IMR-90 (cell line): ENCODE measurements around the gene PAX1. TPM values are rescaled to one million over a fixed set of nuclear protein-coding genes. Genes with fewer than 3 reads are reported as not detected.

ENCODE experiments used
- ATAC-seq: fragments of 200-7000 bp; cut with Tn5 transposase; 2 replicates; pipeline ENCODE4 v1.9.1; 2020; ENCODE audit warnings: low read depth, mild to moderate bottlenecking, moderate library complexity
- BruUV-seq: library from RNA; stranded (reverse); fragments of 400-500 nt; replicated peaks from 2 replicates; lab custom pipeline; 2021; lab: Mats Ljungman, UMichigan
- CTCF ChIA-PET: fragments of 300-600 bp; formaldehyde crosslinking; extraction: SDS; loops from one replicate; lab custom pipeline; 2021; ENCODE audit warnings: antibody characterized with exemption; lab: Yijun Ruan, JAX
- POLR2A ChIA-PET: fragments of 300-600 bp; sonication (Branson Sonifier 250); formaldehyde crosslinking; loops from one replicate; lab custom pipeline; 2022; ENCODE audit warnings: antibody characterized with exemption; ENCODE audit not compliant: unreplicated experiment; lab: Charles Lee
- DNase-seq: peaks from one replicate; pipeline ENCODE4 v3.0.0; 2013
- H2AFZ ChIP-seq: replicated peaks from 2 replicates; pipeline ENCODE3; 2013; ENCODE audit warnings: low read length, mild to moderate bottlenecking; ENCODE audit not compliant: poor library complexity
- H2AK5ac ChIP-seq: 2 replicates; pipeline ENCODE4 v1.6.1; 2013; ENCODE audit warnings: low read depth, low read length, inconsistent platforms
- H2AK9ac ChIP-seq: replicated peaks from 2 replicates; pipeline ENCODE3; 2013; ENCODE audit warnings: mild to moderate bottlenecking, low read depth, low read length, moderate library complexity; ENCODE audit not compliant: poor library complexity
- H2BK120ac ChIP-seq: 2 replicates; pipeline ENCODE4 v1.6.1; 2013; ENCODE audit warnings: low read depth, low read length, inconsistent platforms
- H2BK15ac ChIP-seq: 3 replicates; pipeline ENCODE4 v1.6.1; 2013; ENCODE audit warnings: low read depth, low read length, inconsistent platforms
- H2BK20ac ChIP-seq: 2 replicates; pipeline ENCODE4 v1.6.1; 2013; ENCODE audit warnings: low read depth, mild to moderate bottlenecking, inconsistent platforms, low read length, moderate library complexity
- H2BK5ac ChIP-seq: 2 replicates; pipeline ENCODE4 v1.6.1; 2013; ENCODE audit warnings: mild to moderate bottlenecking, low read depth, low read length, inconsistent platforms; ENCODE audit not compliant: poor library complexity, severe bottlenecking
- H3K14ac ChIP-seq: replicated peaks from 2 replicates; pipeline ENCODE4 v1.6.1; 2013; ENCODE audit warnings: low read depth, low read length, inconsistent platforms
- H3K18ac ChIP-seq: 2 replicates; pipeline ENCODE4 v1.6.1; 2013; ENCODE audit warnings: low read depth, low read length, control low read depth
- H3K23ac ChIP-seq: 2 replicates; pipeline ENCODE4 v1.6.1; 2013; ENCODE audit warnings: low read depth, low read length, inconsistent platforms
- H3K27ac ChIP-seq: 2 replicates; pipeline ENCODE4 v1.5.1; 2013; ENCODE audit warnings: mild to moderate bottlenecking, control low read depth, low read length; ENCODE audit not compliant: insufficient read depth
- H3K27me3 ChIP-seq: 2 replicates; pipeline ENCODE4 v1.6.1; 2013; ENCODE audit warnings: low read length; ENCODE audit not compliant: control insufficient read depth, insufficient read depth
- H3K36me3 ChIP-seq: 2 replicates; pipeline ENCODE4 v1.6.1; 2013; ENCODE audit warnings: low read length, mixed read lengths; ENCODE audit not compliant: control insufficient read depth, insufficient read depth
- H3K4ac ChIP-seq: 2 replicates; pipeline ENCODE4 v1.6.1; 2013; ENCODE audit warnings: low read depth, low read length, inconsistent platforms
- H3K4me1 ChIP-seq: 2 replicates; pipeline ENCODE4 v1.6.1; 2013; ENCODE audit warnings: low read length, mixed read lengths; ENCODE audit not compliant: control insufficient read depth, insufficient read depth
- H3K4me2 ChIP-seq: 2 replicates; pipeline ENCODE4 v1.6.1; 2013; ENCODE audit warnings: low read depth, mild to moderate bottlenecking, control low read depth, low read length, moderate library complexity
- H3K4me3 ChIP-seq: 2 replicates; pipeline ENCODE4 v1.5.1; 2013; ENCODE audit warnings: low read depth, mild to moderate bottlenecking, control low read depth, low read length, moderate library complexity; ENCODE audit not compliant: insufficient read depth
- H3K56ac ChIP-seq: 2 replicates; pipeline ENCODE4 v1.6.1; 2013; ENCODE audit warnings: low read length, inconsistent platforms; ENCODE audit not compliant: insufficient read depth; ENCODE audit errors: extremely low read depth
- H3K79me1 ChIP-seq, 2 experiments: 2 replicates each; pipeline ENCODE4 v1.6.1; 2013; ENCODE audit warnings: low read length in 2 of 2, inconsistent platforms in 1 of 2, low read depth in 1 of 2
- H3K9ac ChIP-seq: 2 replicates; pipeline ENCODE4 v1.6.1; 2013; ENCODE audit warnings: low read depth, low read length, control low read depth
- H3K9me1 ChIP-seq: 2 replicates; pipeline ENCODE4 v1.6.1; 2013; ENCODE audit warnings: low read length, inconsistent platforms; ENCODE audit not compliant: insufficient read depth
- H3K9me3 ChIP-seq: 2 replicates; pipeline ENCODE4 v1.6.1; 2013; ENCODE audit warnings: low read length; ENCODE audit not compliant: control insufficient read depth, insufficient read depth
- H4K20me1 ChIP-seq: 2 replicates; pipeline ENCODE4 v1.6.1; 2013; ENCODE audit warnings: low read length, inconsistent platforms; ENCODE audit not compliant: insufficient read depth
- H4K5ac ChIP-seq: 2 replicates; pipeline ENCODE4 v1.6.1; 2013; ENCODE audit warnings: mild to moderate bottlenecking, low read depth, low read length, control low read depth
- H4K8ac ChIP-seq, 2 experiments: 2 replicates each; pipeline ENCODE4 v1.6.1; 2013; ENCODE audit warnings: low read depth in 2 of 2, low read length in 2 of 2, control low read depth in 1 of 2, inconsistent platforms in 1 of 2
- H4K91ac ChIP-seq: 2 replicates; pipeline ENCODE4 v1.6.1; 2013; ENCODE audit warnings: low read depth, low read length, inconsistent platforms; ENCODE audit not compliant: insufficient read depth
- BHLHE40 ChIP-seq: fragments of 150-350 bp; IDR thresholded peaks from 2 replicates; pipeline ENCODE4 v1.6.1; 2016; ENCODE audit warnings: mild to moderate bottlenecking, low read depth, low read length
- CEBPB ChIP-seq: IDR thresholded peaks from 2 replicates; pipeline ENCODE4 v1.6.1; 2012; ENCODE audit warnings: low read depth, low read length, improper control_type of control experiment
- CHD1 ChIP-seq: IDR thresholded peaks from 2 replicates; pipeline ENCODE4 v1.6.1; 2012; ENCODE audit warnings: low read depth, low read length, improper control_type of control experiment
- FOS ChIP-seq: fragments of 150-350 bp; IDR thresholded peaks from 2 replicates; pipeline ENCODE4 v1.6.1; 2016; ENCODE audit warnings: low read depth, low read length
- MAFK ChIP-seq: IDR thresholded peaks from 2 replicates; pipeline ENCODE4 v1.6.1; 2012; ENCODE audit warnings: low read depth, low read length, improper control_type of control experiment
- MAZ ChIP-seq: IDR thresholded peaks from 2 replicates; pipeline ENCODE4 v1.6.1; 2012; ENCODE audit warnings: low read depth, mild to moderate bottlenecking, low read length, improper control_type of control experiment, moderate library complexity, borderline replicate concordance
- MXI1 ChIP-seq: IDR thresholded peaks from 2 replicates; pipeline ENCODE4 v1.6.1; 2012; ENCODE audit warnings: low read depth, mild to moderate bottlenecking, low read length, moderate library complexity, borderline replicate concordance
- NFE2L2 ChIP-seq: fragments of 150-350 bp; IDR thresholded peaks from 2 replicates; pipeline ENCODE4 v1.6.1; 2016; ENCODE audit warnings: low read depth, mild to moderate bottlenecking, low read length
- POLR2A ChIP-seq: IDR thresholded peaks from 2 replicates; pipeline ENCODE4 v1.6.1; 2012; ENCODE audit warnings: mild to moderate bottlenecking, low read depth, low read length
- RAD21 ChIP-seq: IDR thresholded peaks from 2 replicates; pipeline ENCODE4 v1.6.1; 2012; ENCODE audit warnings: low read length, improper control_type of control experiment
- RCOR1 ChIP-seq: IDR thresholded peaks from 2 replicates; pipeline ENCODE4 v1.6.1; 2012; ENCODE audit warnings: mild to moderate bottlenecking, low read length, improper control_type of control experiment; ENCODE audit not compliant: insufficient replicate concordance
- RFX5 ChIP-seq: IDR thresholded peaks from 2 replicates; pipeline ENCODE4 v1.8.0; 2012; ENCODE audit warnings: low read depth, mild to moderate bottlenecking, low read length, moderate library complexity
- SMC3 ChIP-seq: fragments of 150-350 bp; IDR thresholded peaks from 2 replicates; pipeline ENCODE4 v1.6.1; 2016; ENCODE audit warnings: low read depth, mild to moderate bottlenecking, antibody characterized with exemption, low read length, moderate library complexity
- WGBS, 2 experiments: methylation state at CpG; one replicate each; pipeline versions ENCODE4 v1.1.5 to v1.1.7; 2013; ENCODE audit warnings: missing lambda C conversion rate in 2 of 2; ENCODE audit not compliant: insufficient read length in 1 of 2; ENCODE audit errors: extremely low coverage in 2 of 2; 5-methylcytosine and 5-hydroxymethylcytosine counted together
- dilution Hi-C: fragments of 300-500 bp; cut with HindIII; formaldehyde crosslinking; loops from one replicate; pipeline ENCODE4 v1.14.3; 2018; ENCODE audit warnings: low sequenced_read_pairs; ENCODE audit not compliant: unreplicated experiment
- in situ Hi-C: fragments of 300-500 bp; cut with MboI; formaldehyde crosslinking; loops from 3 replicates; pipeline ENCODE4 v1.14.3; 2019; ENCODE audit warnings: low sequenced_read_pairs, inconsistent platforms, mixed read lengths
- intact Hi-C: fragments of 100-400 bp; cut with micrococcal nuclease; formaldehyde crosslinking; loops from 2 replicates; pipeline ENCODE4 v1.10.0; 2022
- polyA plus RNA-seq, 3 experiments: library from polyadenylated mRNA; depleted of rRNA; stranded (reverse); fragments of >200 nt; gene quantifications; 2 replicates each; pipeline ENCODE4 v1.2.3, GENCODE V29; 2012; ENCODE audit warnings: low replicate concordance in 1 of 3
- total RNA-seq: library from RNA; depleted of rRNA; stranded (reverse); fragments of >200 nt; gene quantifications from 2 replicates; pipeline ENCODE4 v1.2.3, GENCODE V29; 2012
- TF ChIP-seq, protein P1 (sequence below): fragments of 150-350 bp; IDR thresholded peaks from 2 replicates; pipeline ENCODE4 v1.6.1; 2016; ENCODE audit warnings: low read depth, mild to moderate bottlenecking, low read length, moderate library complexity, borderline replicate concordance
- TF ChIP-seq, protein P2 (sequence below): fragments of 150-350 bp; IDR thresholded peaks from 2 replicates; pipeline ENCODE4 v1.6.1; 2017; ENCODE audit warnings: mild to moderate bottlenecking, antibody characterized with exemption, low read length, low read depth
- TF ChIP-seq, protein P3 (sequence below): conservative IDR thresholded peaks from 2 replicates; pipeline ENCODE4 v1.5.1; 2012; ENCODE audit warnings: mild to moderate bottlenecking, low read depth, low read length, improper control_type of control experiment

PAX1 gene
- total and polyA plus RNA-seq, 2 of the 4 experiments (the other 2 are of a cell fraction): not detected

DNA sequence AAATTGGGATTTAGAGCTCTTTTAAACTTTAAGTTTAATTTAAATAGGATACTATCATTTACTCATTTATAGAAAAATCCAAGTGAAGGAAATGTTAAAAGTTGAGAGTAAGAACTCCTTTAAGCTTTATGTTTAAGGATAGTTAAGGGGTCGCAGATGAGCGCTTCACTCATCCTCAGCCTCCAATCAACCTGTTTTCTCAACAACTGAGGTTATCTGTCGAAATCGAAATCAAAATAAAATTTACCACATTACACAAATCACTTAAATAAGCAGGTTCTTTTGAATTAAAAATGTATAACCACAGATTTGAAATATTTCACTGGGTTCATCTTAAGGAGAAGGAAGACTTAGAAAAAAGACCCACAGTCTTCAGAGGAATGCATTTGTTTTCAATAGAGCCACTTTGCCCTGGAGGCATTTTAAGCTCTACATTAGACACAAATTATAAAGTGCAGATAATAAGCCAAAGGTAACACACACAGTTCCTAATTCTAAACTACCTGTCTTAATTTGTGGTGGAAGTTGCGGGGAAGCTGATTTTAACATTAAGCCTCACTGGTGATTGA, 5.5 kb downstream of the PAX1 start:
- Histone ChIP-seq H3K56ac (no peak overlapping the region), H3K4me2 (no peak overlapping the region), H3K4me3 (no peak overlapping the region), H4K5ac (no peak overlapping the region), H3K18ac (no peak overlapping the region), H4K8ac (no peak overlapping the region), H2BK5ac (no peak overlapping the region), H3K9me3 (no peaks in the 10 kb centered on the region), H4K20me1 (no peaks in the 10 kb centered on the region), H3K14ac (no peak overlapping the region), H3K4me1 (no peaks in the 10 kb centered on the region), H3K9ac (no peak overlapping the region), H3K27ac (no peak overlapping the region), H2AK5ac (no peak overlapping the region), H3K23ac (no peak overlapping the region), H3K9me1 (no peaks in the 10 kb centered on the region), H2AK9ac (no peak overlapping the region), H3K79me1 (no peaks in the 10 kb centered on the region), H2BK120ac (no peak overlapping the region), H3K4ac (no peak overlapping the region), H4K91ac (no peak overlapping the region), H3K27me3 (peaks cover 58% of the 10 kb centered on the region), H2AFZ (no peak overlapping the region), H2BK15ac (no peak overlapping the region), H3K36me3 (no peaks in the 10 kb centered on the region), H2BK20ac (no peak overlapping the region)
- TF ChIP-seq, protein P1, sequence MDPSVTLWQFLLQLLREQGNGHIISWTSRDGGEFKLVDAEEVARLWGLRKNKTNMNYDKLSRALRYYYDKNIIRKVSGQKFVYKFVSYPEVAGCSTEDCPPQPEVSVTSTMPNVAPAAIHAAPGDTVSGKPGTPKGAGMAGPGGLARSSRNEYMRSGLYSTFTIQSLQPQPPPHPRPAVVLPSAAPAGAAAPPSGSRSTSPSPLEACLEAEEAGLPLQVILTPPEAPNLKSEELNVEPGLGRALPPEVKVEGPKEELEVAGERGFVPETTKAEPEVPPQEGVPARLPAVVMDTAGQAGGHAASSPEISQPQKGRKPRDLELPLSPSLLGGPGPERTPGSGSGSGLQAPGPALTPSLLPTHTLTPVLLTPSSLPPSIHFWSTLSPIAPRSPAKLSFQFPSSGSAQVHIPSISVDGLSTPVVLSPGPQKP: no peak
- TF ChIP-seq MAZ (no peak), POLR2A (no peak), CHD1 (no peak), CEBPB (no peak), NFE2L2 (no peak), RCOR1 (no peak), SMC3 (no peak), BHLHE40 (no peak), RFX5 (no peak), FOS (no peak), MAFK (no peak), MXI1 (no peak), RAD21 (no peak)
- TF ChIP-seq, protein P2, sequence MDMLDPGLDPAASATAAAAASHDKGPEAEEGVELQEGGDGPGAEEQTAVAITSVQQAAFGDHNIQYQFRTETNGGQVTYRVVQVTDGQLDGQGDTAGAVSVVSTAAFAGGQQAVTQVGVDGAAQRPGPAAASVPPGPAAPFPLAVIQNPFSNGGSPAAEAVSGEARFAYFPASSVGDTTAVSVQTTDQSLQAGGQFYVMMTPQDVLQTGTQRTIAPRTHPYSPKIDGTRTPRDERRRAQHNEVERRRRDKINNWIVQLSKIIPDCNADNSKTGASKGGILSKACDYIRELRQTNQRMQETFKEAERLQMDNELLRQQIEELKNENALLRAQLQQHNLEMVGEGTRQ: no peak
- TF ChIP-seq, protein P3, sequence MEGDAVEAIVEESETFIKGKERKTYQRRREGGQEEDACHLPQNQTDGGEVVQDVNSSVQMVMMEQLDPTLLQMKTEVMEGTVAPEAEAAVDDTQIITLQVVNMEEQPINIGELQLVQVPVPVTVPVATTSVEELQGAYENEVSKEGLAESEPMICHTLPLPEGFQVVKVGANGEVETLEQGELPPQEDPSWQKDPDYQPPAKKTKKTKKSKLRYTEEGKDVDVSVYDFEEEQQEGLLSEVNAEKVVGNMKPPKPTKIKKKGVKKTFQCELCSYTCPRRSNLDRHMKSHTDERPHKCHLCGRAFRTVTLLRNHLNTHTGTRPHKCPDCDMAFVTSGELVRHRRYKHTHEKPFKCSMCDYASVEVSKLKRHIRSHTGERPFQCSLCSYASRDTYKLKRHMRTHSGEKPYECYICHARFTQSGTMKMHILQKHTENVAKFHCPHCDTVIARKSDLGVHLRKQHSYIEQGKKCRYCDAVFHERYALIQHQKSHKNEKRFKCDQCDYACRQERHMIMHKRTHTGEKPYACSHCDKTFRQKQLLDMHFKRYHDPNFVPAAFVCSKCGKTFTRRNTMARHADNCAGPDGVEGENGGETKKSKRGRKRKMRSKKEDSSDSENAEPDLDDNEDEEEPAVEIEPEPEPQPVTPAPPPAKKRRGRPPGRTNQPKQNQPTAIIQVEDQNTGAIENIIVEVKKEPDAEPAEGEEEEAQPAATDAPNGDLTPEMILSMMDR: no peak
- no TSS peak for BruUV-seq
- dilution Hi-C loops: no loop called here
- intact Hi-C loops: no loop called here
- WGBS, 2 experiments: no CpG with 5 or more reads among the region's 5 CpGs
- DNase-seq (no peak), ATAC-seq (no peak)
- CTCF ChIA-PET: interaction anchor here (0.5 to 0.6 kb wide), 2 partner anchors 15 to 27 kb away, joined by 3 to 8 read pairs; no protein-coding TSS in a partner anchor
- POLR2A ChIA-PET: no interaction called here
- in situ Hi-C loops: loop anchor here (25.0 kb wide), 1 partner anchor 601 kb away; no protein-coding TSS in a partner anchor
